Skeletal muscle satellite cell (primary cell): Measurements from ENCODE around the gene TLK1.
"Not testable (repeated sequence)": the region's sequence is repeated elsewhere in the genome, so short reads cannot be mapped to it uniquely, and the experiment has no call there.

Source experiments
- H3K27me3 ChIP-seq: 2 replicates; pipeline ENCODE4 v1.7.0; 2013; ENCODE audit warnings: low read length; ENCODE audit not compliant: control insufficient read depth, insufficient read depth
- H3K36me3 ChIP-seq: 2 replicates; pipeline ENCODE4 v1.7.0; 2013; ENCODE audit warnings: mild to moderate bottlenecking, control low read depth, low read length; ENCODE audit not compliant: insufficient read depth
- H3K4me1 ChIP-seq: 2 replicates; pipeline ENCODE4 v1.7.0; 2013; ENCODE audit warnings: low read length; ENCODE audit not compliant: control insufficient read depth, insufficient read depth
- H3K4me2 ChIP-seq: 2 replicates; pipeline ENCODE4 v1.7.0; 2013; ENCODE audit warnings: mild to moderate bottlenecking, low read length
- H3K4me3 ChIP-seq: 2 replicates; pipeline ENCODE4 v1.7.0; 2013; ENCODE audit warnings: low read length
- H3K9ac ChIP-seq: 2 replicates; pipeline ENCODE4 v1.7.0; 2013; ENCODE audit warnings: mild to moderate bottlenecking, low read depth, low read length, moderate library complexity
- H3K9me3 ChIP-seq: replicated peaks from 2 replicates; pipeline ENCODE4 v1.7.0; 2013; ENCODE audit warnings: mild to moderate bottlenecking, control low read depth, low read length

TLK1 gene

GRCh38 chr2:171167352-171167997 is 6.8 kb upstream of the TLK1 start:
- H3K36me3 ChIP-seq: no peaks in the 10 kb centered on the region

GRCh38 chr2:171166328-171166983 is 5.8 kb upstream of the TLK1 start:
- Histone ChIP-seq H3K4me2 (no peak overlapping the region), H3K9ac (no peak overlapping the region), H3K9me3 (no peaks in the 10 kb centered on the region), H3K27me3 (no peaks in the 10 kb centered on the region), H3K4me1 (no peaks in the 10 kb centered on the region), H3K36me3 (no peaks in the 10 kb centered on the region), H3K4me3 (no peak overlapping the region)

More at GRCh38 chr2:171167352-171167997, 6.8 kb upstream of the TLK1 start:
- Histone ChIP-seq H3K4me3 (no peak overlapping the region), H3K9me3 (no peaks in the 10 kb centered on the region), H3K27me3 (no peaks in the 10 kb centered on the region), H3K9ac (no peak overlapping the region), H3K4me2 (no peak overlapping the region), H3K4me1 (no peaks in the 10 kb centered on the region)

- Histone ChIP-seq H3K4me2 (no peak overlapping the region), H3K4me1 (no peaks in the 10 kb centered on the region), H3K9ac (no peak overlapping the region), H3K27me3 (no peaks in the 10 kb centered on the region), H3K9me3 (no peaks in the 10 kb centered on the region), H3K4me3 (no peak overlapping the region), H3K36me3 (no peaks in the 10 kb centered on the region)
Observed at GRCh38 chr2:171165967-171166327, 5.3 kb upstream of the TLK1 start.

- no peaks in the 10 kb centered on the region for H3K9me3 ChIP-seq
- no peak overlapping the region for H3K4me3 ChIP-seq
- H3K9ac ChIP-seq: no peak overlapping the region
- no peak overlapping the region for H3K4me2 ChIP-seq
- no peaks in the 10 kb centered on the region for H3K36me3 ChIP-seq
- no peaks in the 10 kb centered on the region for H3K27me3 ChIP-seq
- peaks cover 2% of the 10 kb centered on the region for H3K4me1 ChIP-seq
Observed at GRCh38 chr2:171163261-171163660, 2.6 kb upstream of the TLK1 start.

- not testable (repeated sequence) for H3K36me3 ChIP-seq, H3K4me1 ChIP-seq, H3K27me3 ChIP-seq, H3K4me3 ChIP-seq, H3K9ac ChIP-seq, H3K9me3 ChIP-seq, H3K4me2 ChIP-seq
Observed at GRCh38 chr2:171162522-171163197, 2.0 kb upstream of the TLK1 start.

GRCh38 chr2:171160956-171161740 is 455 bp upstream of the TLK1 start:
- Histone ChIP-seq H3K9ac (peak overlapping the region; percentile 89), H3K4me2 (peak overlapping the region; percentile 75), H3K4me3 (peak overlapping the region; percentile 77), H3K36me3 (no peaks in the 10 kb centered on the region), H3K9me3 (no peaks in the 10 kb centered on the region), H3K4me1 (peaks cover 7% of the 10 kb centered on the region), H3K27me3 (no peaks in the 10 kb centered on the region)

- Histone ChIP-seq H3K4me2 (peak overlapping the region; percentile 87), H3K36me3 (no peaks in the 10 kb centered on the region), H3K4me3 (peak overlapping the region; percentile 77), H3K9me3 (no peaks in the 10 kb centered on the region), H3K9ac (peak overlapping the region; percentile 89), H3K4me1 (peaks cover 8% of the 10 kb centered on the region), H3K27me3 (no peaks in the 10 kb centered on the region)
Observed at GRCh38 chr2:171159372-171160118, 1.1 kb downstream of the TLK1 start.

- Histone ChIP-seq H3K4me1 (peaks cover 13% of the 10 kb centered on the region), H3K36me3 (no peaks in the 10 kb centered on the region), H3K27me3 (no peaks in the 10 kb centered on the region), H3K4me3 (peak overlapping the region; percentile 77), H3K4me2 (peak overlapping the region; percentile 87), H3K9me3 (no peaks in the 10 kb centered on the region), H3K9ac (peak overlapping the region; percentile 89)
Observed at GRCh38 chr2:171158790-171159371, 1.8 kb downstream of the TLK1 start.

GRCh38 chr2:171158036-171158789 is 2.5 kb downstream of the TLK1 start:
- Histone ChIP-seq H3K36me3 (no peaks in the 10 kb centered on the region), H3K4me3 (peak overlapping the region; percentile 77), H3K27me3 (no peaks in the 10 kb centered on the region), H3K9me3 (no peaks in the 10 kb centered on the region), H3K9ac (peak overlapping the region; percentile 89), H3K4me1 (peaks cover 13% of the 10 kb centered on the region), H3K4me2 (peak overlapping the region; percentile 87)

GRCh38 chr2:171157109-171157500 is 3.6 kb downstream of the TLK1 start:
- Histone ChIP-seq H3K4me1 (peaks cover 13% of the 10 kb centered on the region), H3K9ac (no peak overlapping the region), H3K9me3 (no peaks in the 10 kb centered on the region), H3K36me3 (no peaks in the 10 kb centered on the region), H3K4me3 (no peak overlapping the region), H3K27me3 (no peaks in the 10 kb centered on the region), H3K4me2 (no peak overlapping the region)
